Progenitor cell of endocrine pancreas (in vitro differentiated cells): Measurements from ENCODE around the gene BBS9. TPM values are rescaled to one million over a fixed set of nuclear protein-coding genes. Genes with fewer than 3 reads are reported as not detected.

Experiments used
- DNase-seq: peaks from one replicate; pipeline ENCODE4 v3.0.0; 2021; ENCODE audit warnings: low spot score; ENCODE audit not compliant: unreplicated experiment
- H3K27ac Mint-ChIP-seq: 2 replicates; pipeline ENCODE4 v1.8.0; 2021; ENCODE audit warnings: mild to moderate bottlenecking, moderate library complexity, mixed read lengths
- H3K27me3 Mint-ChIP-seq: 2 replicates; pipeline ENCODE4 v1.8.0; 2021; ENCODE audit warnings: mixed read lengths
- H3K36me3 Mint-ChIP-seq: 2 replicates; pipeline ENCODE4 v1.8.0; 2022; ENCODE audit warnings: mixed read lengths; ENCODE audit not compliant: insufficient read depth
- H3K4me1 Mint-ChIP-seq: 2 replicates; pipeline ENCODE4 v1.8.0; 2021; ENCODE audit warnings: low read depth, mixed read lengths
- H3K4me3 Mint-ChIP-seq: 2 replicates; pipeline ENCODE4 v1.8.0; 2021; ENCODE audit warnings: low read depth, mild to moderate bottlenecking, moderate library complexity, mixed read lengths
- H3K9me3 Mint-ChIP-seq: 2 replicates; pipeline ENCODE4 v1.8.0; 2021; ENCODE audit warnings: low read depth, mixed read lengths
- CTCF ChIP-seq: fragments of 200-600 bp; sonication (generic); IDR thresholded peaks from one replicate; pipeline ENCODE4 v1.5.0; 2021; ENCODE audit warnings: antibody characterized with exemption, mild to moderate bottlenecking; ENCODE audit not compliant: unreplicated experiment
- total RNA-seq: library from RNA; stranded (reverse); gene quantifications from 2 replicates; pipeline ENCODE4 v1.2.1, GENCODE V29; 2021

BBS9 gene
- total RNA-seq, 1 donor from 2014 or later, result 25.5 TPM

- Mint-ChIP-seq H3K27ac (no peak overlapping the region), H3K4me1 (peaks cover 2% of the 10 kb centered on the region), H3K9me3 (peaks cover 14% of the 10 kb centered on the region), H3K4me3 (no peak overlapping the region), H3K36me3 (peaks cover 13% of the 10 kb centered on the region), H3K27me3 (no peaks in the 10 kb centered on the region)
- DNase-seq, result no peak
- no peak for TF ChIP-seq CTCF
Observed at GRCh38 chr7:33536398-33537103, 407.2 kb downstream of the BBS9 start.

- H3K27ac Mint-ChIP-seq, result no peak overlapping the region
Observed at GRCh38 chr7:33537104-33537477, 407.7 kb downstream of the BBS9 start.

GRCh38 chr7:33539198-33539597 is 409.8 kb downstream of the BBS9 start:
- Mint-ChIP-seq H3K27ac (no peak overlapping the region), H3K9me3 (peaks cover 19% of the 10 kb centered on the region), H3K4me3 (no peak overlapping the region), H3K27me3 (no peaks in the 10 kb centered on the region), H3K4me1 (peaks cover 2% of the 10 kb centered on the region), H3K36me3 (peaks cover 16% of the 10 kb centered on the region)
- no peak for TF ChIP-seq CTCF
- DNase-seq, result no peak

More at GRCh38 chr7:33537104-33537477, 407.7 kb downstream of the BBS9 start:
- Mint-ChIP-seq H3K27me3 (no peaks in the 10 kb centered on the region), H3K4me3 (no peak overlapping the region), H3K36me3 (peaks cover 13% of the 10 kb centered on the region), H3K9me3 (peaks cover 11% of the 10 kb centered on the region), H3K4me1 (peaks cover 2% of the 10 kb centered on the region)
- DNase-seq, result no peak
- TF ChIP-seq CTCF, result no peak

- H3K9me3 Mint-ChIP-seq, result peaks cover 21% of the 10 kb centered on the region
- H3K36me3 Mint-ChIP-seq, result peaks cover 15% of the 10 kb centered on the region
- H3K27ac Mint-ChIP-seq, result no peak overlapping the region
- TF ChIP-seq CTCF, result no peak
- DNase-seq, result no peak
- H3K4me3 Mint-ChIP-seq, result no peak overlapping the region
- H3K27me3 Mint-ChIP-seq, result no peaks in the 10 kb centered on the region
- H3K4me1 Mint-ChIP-seq, result peaks cover under 1% of the 10 kb centered on the region
Observed at GRCh38 chr7:33539659-33540400, 410.5 kb downstream of the BBS9 start.

- peaks cover 2% of the 10 kb centered on the region for H3K36me3 Mint-ChIP-seq
- peaks cover 7% of the 10 kb centered on the region for H3K4me1 Mint-ChIP-seq
- TF ChIP-seq CTCF, result no peak
- no peak overlapping the region for H3K4me3 Mint-ChIP-seq
- H3K9me3 Mint-ChIP-seq, result peaks cover 10% of the 10 kb centered on the region
- no peak for DNase-seq
- H3K27me3 Mint-ChIP-seq, result no peaks in the 10 kb centered on the region
- H3K27ac Mint-ChIP-seq, result no peak overlapping the region
Observed at GRCh38 chr7:33547880-33548279, 418.5 kb downstream of the BBS9 start.
